IMR-90 (cell line): ENCODE measurements around the gene FGF12. TPM values are rescaled to one million over a fixed set of nuclear protein-coding genes. Genes with fewer than 3 reads are reported as not detected.

ENCODE experiments used
- ATAC-seq: fragments of 200-7000 bp; cut with Tn5 transposase; 2 replicates; pipeline ENCODE4 v1.9.1; 2020; ENCODE audit warnings: low read depth, mild to moderate bottlenecking, moderate library complexity
- BruUV-seq: library from RNA; stranded (reverse); fragments of 400-500 nt; replicated peaks from 2 replicates; lab custom pipeline; 2021; lab: Mats Ljungman, UMichigan
- CTCF ChIA-PET: fragments of 300-600 bp; formaldehyde crosslinking; extraction: SDS; loops from one replicate; lab custom pipeline; 2021; ENCODE audit warnings: antibody characterized with exemption; lab: Yijun Ruan, JAX
- POLR2A ChIA-PET: fragments of 300-600 bp; sonication (Branson Sonifier 250); formaldehyde crosslinking; loops from one replicate; lab custom pipeline; 2022; ENCODE audit warnings: antibody characterized with exemption; ENCODE audit not compliant: unreplicated experiment; lab: Charles Lee
- DNase-seq: peaks from one replicate; pipeline ENCODE4 v3.0.0; 2013
- H2AFZ ChIP-seq: replicated peaks from 2 replicates; pipeline ENCODE3; 2013; ENCODE audit warnings: low read length, mild to moderate bottlenecking; ENCODE audit not compliant: poor library complexity
- H2AK5ac ChIP-seq: 2 replicates; pipeline ENCODE4 v1.6.1; 2013; ENCODE audit warnings: low read depth, low read length, inconsistent platforms
- H2AK9ac ChIP-seq: replicated peaks from 2 replicates; pipeline ENCODE3; 2013; ENCODE audit warnings: mild to moderate bottlenecking, low read depth, low read length, moderate library complexity; ENCODE audit not compliant: poor library complexity
- H2BK120ac ChIP-seq: 2 replicates; pipeline ENCODE4 v1.6.1; 2013; ENCODE audit warnings: low read depth, low read length, inconsistent platforms
- H2BK15ac ChIP-seq: 3 replicates; pipeline ENCODE4 v1.6.1; 2013; ENCODE audit warnings: low read depth, low read length, inconsistent platforms
- H2BK20ac ChIP-seq: 2 replicates; pipeline ENCODE4 v1.6.1; 2013; ENCODE audit warnings: low read depth, mild to moderate bottlenecking, inconsistent platforms, low read length, moderate library complexity
- H2BK5ac ChIP-seq: 2 replicates; pipeline ENCODE4 v1.6.1; 2013; ENCODE audit warnings: mild to moderate bottlenecking, low read depth, low read length, inconsistent platforms; ENCODE audit not compliant: poor library complexity, severe bottlenecking
- H3K14ac ChIP-seq: replicated peaks from 2 replicates; pipeline ENCODE4 v1.6.1; 2013; ENCODE audit warnings: low read depth, low read length, inconsistent platforms
- H3K18ac ChIP-seq: 2 replicates; pipeline ENCODE4 v1.6.1; 2013; ENCODE audit warnings: low read depth, low read length, control low read depth
- H3K23ac ChIP-seq: 2 replicates; pipeline ENCODE4 v1.6.1; 2013; ENCODE audit warnings: low read depth, low read length, inconsistent platforms
- H3K27ac ChIP-seq: 2 replicates; pipeline ENCODE4 v1.5.1; 2013; ENCODE audit warnings: mild to moderate bottlenecking, control low read depth, low read length; ENCODE audit not compliant: insufficient read depth
- H3K27me3 ChIP-seq: 2 replicates; pipeline ENCODE4 v1.6.1; 2013; ENCODE audit warnings: low read length; ENCODE audit not compliant: control insufficient read depth, insufficient read depth
- H3K36me3 ChIP-seq: 2 replicates; pipeline ENCODE4 v1.6.1; 2013; ENCODE audit warnings: low read length, mixed read lengths; ENCODE audit not compliant: control insufficient read depth, insufficient read depth
- H3K4ac ChIP-seq: 2 replicates; pipeline ENCODE4 v1.6.1; 2013; ENCODE audit warnings: low read depth, low read length, inconsistent platforms
- H3K4me1 ChIP-seq: 2 replicates; pipeline ENCODE4 v1.6.1; 2013; ENCODE audit warnings: low read length, mixed read lengths; ENCODE audit not compliant: control insufficient read depth, insufficient read depth
- H3K4me2 ChIP-seq: 2 replicates; pipeline ENCODE4 v1.6.1; 2013; ENCODE audit warnings: low read depth, mild to moderate bottlenecking, control low read depth, low read length, moderate library complexity
- H3K4me3 ChIP-seq: 2 replicates; pipeline ENCODE4 v1.5.1; 2013; ENCODE audit warnings: low read depth, mild to moderate bottlenecking, control low read depth, low read length, moderate library complexity; ENCODE audit not compliant: insufficient read depth
- H3K56ac ChIP-seq: 2 replicates; pipeline ENCODE4 v1.6.1; 2013; ENCODE audit warnings: low read length, inconsistent platforms; ENCODE audit not compliant: insufficient read depth; ENCODE audit errors: extremely low read depth
- H3K79me1 ChIP-seq, 2 experiments: 2 replicates each; pipeline ENCODE4 v1.6.1; 2013; ENCODE audit warnings: low read length in 2 of 2, inconsistent platforms in 1 of 2, low read depth in 1 of 2
- H3K9ac ChIP-seq: 2 replicates; pipeline ENCODE4 v1.6.1; 2013; ENCODE audit warnings: low read depth, low read length, control low read depth
- H3K9me1 ChIP-seq: 2 replicates; pipeline ENCODE4 v1.6.1; 2013; ENCODE audit warnings: low read length, inconsistent platforms; ENCODE audit not compliant: insufficient read depth
- H3K9me3 ChIP-seq: 2 replicates; pipeline ENCODE4 v1.6.1; 2013; ENCODE audit warnings: low read length; ENCODE audit not compliant: control insufficient read depth, insufficient read depth
- H4K20me1 ChIP-seq: 2 replicates; pipeline ENCODE4 v1.6.1; 2013; ENCODE audit warnings: low read length, inconsistent platforms; ENCODE audit not compliant: insufficient read depth
- H4K5ac ChIP-seq: 2 replicates; pipeline ENCODE4 v1.6.1; 2013; ENCODE audit warnings: mild to moderate bottlenecking, low read depth, low read length, control low read depth
- H4K8ac ChIP-seq, 2 experiments: 2 replicates each; pipeline ENCODE4 v1.6.1; 2013; ENCODE audit warnings: low read depth in 2 of 2, low read length in 2 of 2, control low read depth in 1 of 2, inconsistent platforms in 1 of 2
- H4K91ac ChIP-seq: 2 replicates; pipeline ENCODE4 v1.6.1; 2013; ENCODE audit warnings: low read depth, low read length, inconsistent platforms; ENCODE audit not compliant: insufficient read depth
- POLR2A ChIP-seq: IDR thresholded peaks from 2 replicates; pipeline ENCODE4 v1.6.1; 2012; ENCODE audit warnings: mild to moderate bottlenecking, low read depth, low read length
- RAD21 ChIP-seq: IDR thresholded peaks from 2 replicates; pipeline ENCODE4 v1.6.1; 2012; ENCODE audit warnings: low read length, improper control_type of control experiment
- SMC3 ChIP-seq: fragments of 150-350 bp; IDR thresholded peaks from 2 replicates; pipeline ENCODE4 v1.6.1; 2016; ENCODE audit warnings: low read depth, mild to moderate bottlenecking, antibody characterized with exemption, low read length, moderate library complexity
- WGBS, 2 experiments: methylation state at CpG; one replicate each; pipeline versions ENCODE4 v1.1.5 to v1.1.7; 2013; ENCODE audit warnings: missing lambda C conversion rate in 2 of 2; ENCODE audit not compliant: insufficient read length in 1 of 2; ENCODE audit errors: extremely low coverage in 2 of 2; 5-methylcytosine and 5-hydroxymethylcytosine counted together
- dilution Hi-C: fragments of 300-500 bp; cut with HindIII; formaldehyde crosslinking; loops from one replicate; pipeline ENCODE4 v1.14.3; 2018; ENCODE audit warnings: low sequenced_read_pairs; ENCODE audit not compliant: unreplicated experiment
- in situ Hi-C: fragments of 300-500 bp; cut with MboI; formaldehyde crosslinking; loops from 3 replicates; pipeline ENCODE4 v1.14.3; 2019; ENCODE audit warnings: low sequenced_read_pairs, inconsistent platforms, mixed read lengths
- intact Hi-C: fragments of 100-400 bp; cut with micrococcal nuclease; formaldehyde crosslinking; loops from 2 replicates; pipeline ENCODE4 v1.10.0; 2022
- polyA plus RNA-seq, 3 experiments: library from polyadenylated mRNA; depleted of rRNA; stranded (reverse); fragments of >200 nt; gene quantifications; 2 replicates each; pipeline ENCODE4 v1.2.3, GENCODE V29; 2012; ENCODE audit warnings: low replicate concordance in 1 of 3
- total RNA-seq: library from RNA; depleted of rRNA; stranded (reverse); fragments of >200 nt; gene quantifications from 2 replicates; pipeline ENCODE4 v1.2.3, GENCODE V29; 2012
- TF ChIP-seq, protein P1 (sequence below): conservative IDR thresholded peaks from 2 replicates; pipeline ENCODE4 v1.5.1; 2012; ENCODE audit warnings: mild to moderate bottlenecking, low read depth, low read length, improper control_type of control experiment

The FGF12 gene
- total and polyA plus RNA-seq, 2 of the 4 experiments (the other 2 are of a cell fraction), result not detected

DNA sequence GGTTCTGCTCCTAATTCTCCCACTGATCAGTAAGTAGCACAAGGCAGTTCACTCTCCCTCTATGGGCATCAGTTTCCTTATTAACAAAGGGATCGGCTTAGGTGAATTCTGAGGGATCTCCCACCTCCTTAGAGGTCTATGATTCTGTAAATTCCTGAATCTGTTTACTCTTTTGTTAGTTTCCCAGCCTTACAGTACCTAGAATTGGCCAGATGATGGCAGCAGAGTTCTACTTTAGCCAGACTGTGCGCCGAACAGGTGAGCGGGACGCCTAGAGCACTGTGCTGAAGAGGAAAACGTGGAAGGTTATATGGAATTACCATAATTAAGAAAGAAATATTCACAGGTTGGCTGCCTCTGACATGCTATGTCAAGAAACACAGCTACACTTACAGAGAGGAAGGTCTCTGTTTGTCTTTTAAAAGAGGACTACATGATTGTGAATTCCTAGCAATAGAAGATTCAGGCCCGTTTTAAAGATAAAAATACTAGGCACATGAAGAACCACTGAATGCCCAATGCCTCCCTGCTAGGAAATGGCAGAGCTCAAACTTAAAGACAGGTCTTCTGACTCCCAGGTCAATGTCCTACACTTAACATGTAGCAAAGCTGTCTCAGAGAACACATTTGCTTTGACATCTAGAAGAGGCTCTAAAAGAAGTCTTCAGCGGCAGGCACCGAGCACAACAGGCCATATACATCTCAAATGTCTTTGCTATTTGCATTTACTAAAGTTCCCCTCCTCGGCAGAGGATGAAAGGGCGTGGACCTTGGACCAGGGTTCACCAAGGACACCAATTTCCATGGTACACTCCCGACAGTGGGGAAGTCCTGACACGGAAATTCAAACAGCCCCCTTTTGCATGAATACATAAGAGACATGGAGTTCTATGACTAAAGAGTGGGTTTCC, 259.9 kb downstream of the FGF12 start:
- dilution Hi-C loops, result no loop called here
- BruUV-seq, result no TSS peak
- Histone ChIP-seq H2AK9ac (no peak overlapping the region), H3K4me1 (no peaks in the 10 kb centered on the region), H3K27me3 (no peaks in the 10 kb centered on the region), H2BK120ac (no peak overlapping the region), H3K36me3 (no peaks in the 10 kb centered on the region), H2BK5ac (no peak overlapping the region), H4K5ac (no peak overlapping the region), H3K79me1 (no peaks in the 10 kb centered on the region), H3K27ac (no peak overlapping the region), H4K8ac (no peak overlapping the region), H3K4me3 (no peak overlapping the region), H4K91ac (no peak overlapping the region), H3K56ac (no peak overlapping the region), H2BK15ac (no peak overlapping the region), H2BK20ac (no peak overlapping the region), H3K23ac (no peak overlapping the region), H3K9ac (no peak overlapping the region), H2AFZ (no peak overlapping the region), H3K4ac (no peak overlapping the region), H3K4me2 (no peak overlapping the region), H3K9me1 (no peaks in the 10 kb centered on the region), H2AK5ac (no peak overlapping the region), H3K9me3 (no peaks in the 10 kb centered on the region), H4K20me1 (no peaks in the 10 kb centered on the region), H3K14ac (no peak overlapping the region), H3K18ac (no peak overlapping the region)
- ATAC-seq (peak; percentile 90), DNase-seq (peak; percentile 34)
- intact Hi-C loops, result loop anchor here (1.0 to 10.0 kb wide), 3 partner anchors 336 to 1847 kb away; no protein-coding TSS in a partner anchor
- CTCF ChIA-PET, result interaction anchor here (0.5 kb wide), 1 partner anchor 31 kb away, joined by 3 read pairs; no protein-coding TSS in a partner anchor
- TF ChIP-seq, protein P1, sequence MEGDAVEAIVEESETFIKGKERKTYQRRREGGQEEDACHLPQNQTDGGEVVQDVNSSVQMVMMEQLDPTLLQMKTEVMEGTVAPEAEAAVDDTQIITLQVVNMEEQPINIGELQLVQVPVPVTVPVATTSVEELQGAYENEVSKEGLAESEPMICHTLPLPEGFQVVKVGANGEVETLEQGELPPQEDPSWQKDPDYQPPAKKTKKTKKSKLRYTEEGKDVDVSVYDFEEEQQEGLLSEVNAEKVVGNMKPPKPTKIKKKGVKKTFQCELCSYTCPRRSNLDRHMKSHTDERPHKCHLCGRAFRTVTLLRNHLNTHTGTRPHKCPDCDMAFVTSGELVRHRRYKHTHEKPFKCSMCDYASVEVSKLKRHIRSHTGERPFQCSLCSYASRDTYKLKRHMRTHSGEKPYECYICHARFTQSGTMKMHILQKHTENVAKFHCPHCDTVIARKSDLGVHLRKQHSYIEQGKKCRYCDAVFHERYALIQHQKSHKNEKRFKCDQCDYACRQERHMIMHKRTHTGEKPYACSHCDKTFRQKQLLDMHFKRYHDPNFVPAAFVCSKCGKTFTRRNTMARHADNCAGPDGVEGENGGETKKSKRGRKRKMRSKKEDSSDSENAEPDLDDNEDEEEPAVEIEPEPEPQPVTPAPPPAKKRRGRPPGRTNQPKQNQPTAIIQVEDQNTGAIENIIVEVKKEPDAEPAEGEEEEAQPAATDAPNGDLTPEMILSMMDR, result peak; percentile 72
- TF ChIP-seq POLR2A, result no peak
- peak; percentile 74 for TF ChIP-seq RAD21
- TF ChIP-seq SMC3, result peak; percentile 48; the same call in 1 of the 2 replicates
- 33% methylated on average over 3 of the region's 13 CpGs; no CpG with 5 or more reads in 1 of the 2 experiments for WGBS, 2 experiments
- POLR2A ChIA-PET, result no interaction called here
- in situ Hi-C loops, result loop anchor here (10.0 kb wide), 1 partner anchor 1107 kb away; no protein-coding TSS in a partner anchor
